Activated naive CD8-positive, alpha-beta T cell (primary cell): ENCODE measurements around the gene GMIP.

ENCODE experiments used
- H3K27ac Mint-ChIP-seq: one replicate; pipeline ENCODE4 v1.8.0; 2021; ENCODE audit warnings: mixed read lengths
- H3K27me3 Mint-ChIP-seq: one replicate; pipeline ENCODE4 v1.8.0; 2021; ENCODE audit warnings: mixed read lengths
- H3K36me3 Mint-ChIP-seq: one replicate; pipeline ENCODE4 v1.8.0; 2021; ENCODE audit warnings: mixed read lengths
- H3K4me1 Mint-ChIP-seq: one replicate; pipeline ENCODE4 v1.8.0; 2021; ENCODE audit warnings: low read depth, mixed read lengths
- H3K4me3 Mint-ChIP-seq: one replicate; pipeline ENCODE4 v1.8.0; 2021; ENCODE audit warnings: mild to moderate bottlenecking, mixed read lengths
- H3K9me3 Mint-ChIP-seq: one replicate; pipeline ENCODE4 v1.8.0; 2021; ENCODE audit warnings: low read depth, mixed read lengths

The GMIP gene

GRCh38 chr19:19651076-19651475 lies 7.6 kb upstream of the GMIP start:
- no peaks in the 10 kb centered on the region for H3K4me1 Mint-ChIP-seq
- peaks cover 2% of the 10 kb centered on the region for H3K36me3 Mint-ChIP-seq
- H3K27ac Mint-ChIP-seq: no peak overlapping the region
- H3K27me3 Mint-ChIP-seq: no peaks in the 10 kb centered on the region
- no peak overlapping the region for H3K4me3 Mint-ChIP-seq
- no peaks in the 10 kb centered on the region for H3K9me3 Mint-ChIP-seq

- H3K4me3 Mint-ChIP-seq: no peak overlapping the region
- no peaks in the 10 kb centered on the region for H3K9me3 Mint-ChIP-seq
- H3K36me3 Mint-ChIP-seq: peaks cover 2% of the 10 kb centered on the region
- H3K27me3 Mint-ChIP-seq: no peaks in the 10 kb centered on the region
- no peak overlapping the region for H3K27ac Mint-ChIP-seq
- H3K4me1 Mint-ChIP-seq: no peaks in the 10 kb centered on the region
Observed at GRCh38 chr19:19650331-19650730, 6.9 kb upstream of the GMIP start.

GRCh38 chr19:19649580-19649995 lies 6.1 kb upstream of the GMIP start:
- Mint-ChIP-seq H3K36me3 (peaks cover 2% of the 10 kb centered on the region), H3K4me3 (no peak overlapping the region), H3K9me3 (no peaks in the 10 kb centered on the region), H3K27ac (no peak overlapping the region), H3K4me1 (no peaks in the 10 kb centered on the region), H3K27me3 (no peaks in the 10 kb centered on the region)

- peaks cover 2% of the 10 kb centered on the region for H3K36me3 Mint-ChIP-seq
- no peaks in the 10 kb centered on the region for H3K9me3 Mint-ChIP-seq
- no peaks in the 10 kb centered on the region for H3K27me3 Mint-ChIP-seq
- no peaks in the 10 kb centered on the region for H3K4me1 Mint-ChIP-seq
- no peak overlapping the region for H3K4me3 Mint-ChIP-seq
- H3K27ac Mint-ChIP-seq: peak overlapping the region; percentile 36
Observed at GRCh38 chr19:19649155-19649554, 5.7 kb upstream of the GMIP start.

- Mint-ChIP-seq H3K27ac (peak overlapping the region; percentile 10), H3K4me1 (peaks cover 8% of the 10 kb centered on the region), H3K27me3 (no peaks in the 10 kb centered on the region), H3K9me3 (no peaks in the 10 kb centered on the region), H3K4me3 (no peak overlapping the region), H3K36me3 (peaks cover 2% of the 10 kb centered on the region)
Observed at GRCh38 chr19:19647037-19647835, 3.8 kb upstream of the GMIP start.

GRCh38 chr19:19645233-19645870 lies 1.9 kb upstream of the GMIP start:
- Mint-ChIP-seq H3K27me3 (no peaks in the 10 kb centered on the region), H3K9me3 (no peaks in the 10 kb centered on the region), H3K4me3 (no peak overlapping the region), H3K4me1 (peaks cover 14% of the 10 kb centered on the region), H3K27ac (no peak overlapping the region), H3K36me3 (peaks cover 2% of the 10 kb centered on the region)

GRCh38 chr19:19644054-19644388 lies 564 bp upstream of the GMIP start:
- no peaks in the 10 kb centered on the region for H3K27me3 Mint-ChIP-seq
- peak overlapping the region; percentile 97 for H3K4me3 Mint-ChIP-seq
- no peaks in the 10 kb centered on the region for H3K36me3 Mint-ChIP-seq
- H3K4me1 Mint-ChIP-seq: peaks cover 16% of the 10 kb centered on the region
- peak overlapping the region; percentile 89 for H3K27ac Mint-ChIP-seq
- H3K9me3 Mint-ChIP-seq: no peaks in the 10 kb centered on the region

- Mint-ChIP-seq H3K4me3 (peak overlapping the region; percentile 97), H3K9me3 (no peaks in the 10 kb centered on the region), H3K4me1 (peaks cover 16% of the 10 kb centered on the region), H3K27ac (peak overlapping the region; percentile 90), H3K27me3 (no peaks in the 10 kb centered on the region), H3K36me3 (no peaks in the 10 kb centered on the region)
Observed at GRCh38 chr19:19642506-19643157, 825 bp downstream of the GMIP start.

GRCh38 chr19:19637523-19638251 lies 5.8 kb downstream of the GMIP start:
- no peaks in the 10 kb centered on the region for H3K27me3 Mint-ChIP-seq

GRCh38 chr19:19637186-19637522 lies 6.3 kb downstream of the GMIP start:
- Mint-ChIP-seq H3K36me3 (peaks cover 4% of the 10 kb centered on the region), H3K9me3 (no peaks in the 10 kb centered on the region), H3K4me3 (no peak overlapping the region), H3K4me1 (peaks cover 16% of the 10 kb centered on the region), H3K27ac (no peak overlapping the region), H3K27me3 (no peaks in the 10 kb centered on the region)

More at GRCh38 chr19:19637523-19638251, 5.8 kb downstream of the GMIP start:
- H3K4me3 Mint-ChIP-seq: no peak overlapping the region
- H3K4me1 Mint-ChIP-seq: peaks cover 20% of the 10 kb centered on the region
- H3K27ac Mint-ChIP-seq: no peak overlapping the region
- no peaks in the 10 kb centered on the region for H3K9me3 Mint-ChIP-seq
- peaks cover 4% of the 10 kb centered on the region for H3K36me3 Mint-ChIP-seq

GRCh38 chr19:19636573-19637185 lies 6.8 kb downstream of the GMIP start:
- Mint-ChIP-seq H3K4me3 (no peak overlapping the region), H3K36me3 (peaks cover 4% of the 10 kb centered on the region), H3K9me3 (no peaks in the 10 kb centered on the region), H3K4me1 (peaks cover 11% of the 10 kb centered on the region), H3K27ac (no peak overlapping the region), H3K27me3 (no peaks in the 10 kb centered on the region)

GRCh38 chr19:19635313-19635702 lies 8.1 kb downstream of the GMIP start:
- Mint-ChIP-seq H3K27ac (peak overlapping the region; percentile 41), H3K4me3 (no peak overlapping the region), H3K4me1 (peaks cover 11% of the 10 kb centered on the region), H3K27me3 (no peaks in the 10 kb centered on the region), H3K36me3 (peaks cover 4% of the 10 kb centered on the region), H3K9me3 (no peaks in the 10 kb centered on the region)

GRCh38 chr19:19634516-19635312 lies 8.7 kb downstream of the GMIP start:
- Mint-ChIP-seq H3K4me1 (peaks cover 9% of the 10 kb centered on the region), H3K36me3 (peaks cover 4% of the 10 kb centered on the region), H3K4me3 (no peak overlapping the region), H3K27me3 (no peaks in the 10 kb centered on the region), H3K9me3 (no peaks in the 10 kb centered on the region), H3K27ac (peak overlapping the region; percentile 54)
